NCI-H187 (cell line): Measurements from ENCODE around the gene RALGPS2.

Experiments used
- DNase-seq, 2 experiments: peaks; one replicate each; lab custom pipeline; 2025; lab: John Stamatoyannopoulos, UW

RALGPS2 gene

GRCh38 chr1:178919581-178919980, 194.5 kb downstream of the RALGPS2 start:
- no peak for DNase-seq

- no peak for DNase-seq
These were observed 196.5 kb downstream of the RALGPS2 start for GRCh38 chr1:178921499-178921898.

- DNase-seq = no peak
These were observed 198.5 kb downstream of the RALGPS2 start for GRCh38 chr1:178923512-178923911.

- DNase-seq = no peak
These were observed 201.0 kb downstream of the RALGPS2 start for GRCh38 chr1:178926046-178926445.

GRCh38 chr1:178927003-178927402, 202.0 kb downstream of the RALGPS2 start:
- DNase-seq = no peak

- no peak for DNase-seq
These were observed 203.0 kb downstream of the RALGPS2 start for GRCh38 chr1:178928041-178928440.

- no peak for DNase-seq
These were observed 203.9 kb downstream of the RALGPS2 start for GRCh38 chr1:178928976-178929375.

GRCh38 chr1:178931858-178932551, 207.0 kb downstream of the RALGPS2 start:
- DNase-seq = no peak

GRCh38 chr1:178932552-178932906, 207.5 kb downstream of the RALGPS2 start:
- no peak for DNase-seq

GRCh38 chr1:178933105-178933561, 208.1 kb downstream of the RALGPS2 start:
- no peak for DNase-seq

- DNase-seq = no peak
These were observed 208.9 kb downstream of the RALGPS2 start for GRCh38 chr1:178933709-178934490.

GRCh38 chr1:178934546-178934945, 209.5 kb downstream of the RALGPS2 start:
- no peak for DNase-seq

GRCh38 chr1:178935610-178936009, 210.6 kb downstream of the RALGPS2 start:
- no peak for DNase-seq

GRCh38 chr1:178937695-178938094, 212.7 kb downstream of the RALGPS2 start:
- DNase-seq = no peak

- no peak for DNase-seq
These were observed 213.3 kb downstream of the RALGPS2 start for GRCh38 chr1:178938101-178938958.

GRCh38 chr1:178938959-178939317, 213.9 kb downstream of the RALGPS2 start:
- DNase-seq = no peak

- DNase-seq = no peak
These were observed 214.5 kb downstream of the RALGPS2 start for GRCh38 chr1:178939338-178940067.

GRCh38 chr1:178940068-178940765, 215.2 kb downstream of the RALGPS2 start:
- DNase-seq = no peak

- DNase-seq = no peak
These were observed 216.2 kb downstream of the RALGPS2 start for GRCh38 chr1:178941261-178941689.

- peak in 1 of 2 experiments; percentile 86 for DNase-seq
These were observed 216.8 kb downstream of the RALGPS2 start for GRCh38 chr1:178941849-178942248.
